ENCODE results near the gene CCDC171. TPM values are rescaled to one million over a fixed set of nuclear protein-coding genes. Genes with fewer than 3 reads are reported as not detected.

Gene CCDC171
- total RNA-seq, 6 experiments from 2014 or later, result 0.42 to 0.80 (median 0.45) TPM

GRCh38 chr9:15622318-15622971, 69.6 kb downstream of the CCDC171 start:
- no peaks in the 10 kb centered on the region for H3K27me3 ChIP-seq
- DNase-seq, result no peak
- ATAC-seq, result no peak

GRCh38 chr9:15635752-15636151, 82.9 kb downstream of the CCDC171 start:
- DNase-seq (no peak), ATAC-seq (no peak)
- TF ChIP-seq CTCF (IDR thresholded peaks at IDR 0.05), result no peak
- no peak for TF ChIP-seq POLR2A (IDR thresholded peaks at IDR 0.05)
- no peaks in the 10 kb centered on the region for H3K27me3 ChIP-seq
- H3K27ac ChIP-seq, result no peak overlapping the region
- intact Hi-C loops (cut with DNase I), result no loop called here
- no peak overlapping the region for H3K4me3 ChIP-seq
- no peaks in the 10 kb centered on the region for H3K36me3 ChIP-seq
- no peaks in the 10 kb centered on the region for H3K4me1 ChIP-seq
- H3K9me3 ChIP-seq, result no peaks in the 10 kb centered on the region
- 75% methylated on average over 1 of the region's 1 CpG for WGBS (ENCODE audit: insufficient coverage, low coverage, low lambda C conversion rate, missing lambda C conversion rate)

More at GRCh38 chr9:15622318-15622971, 69.6 kb downstream of the CCDC171 start:
- intact Hi-C loops (cut with DNase I), result no loop called here
- 16% methylated on average over 1 of the region's 1 CpG for WGBS (ENCODE audit: insufficient coverage, low coverage, low lambda C conversion rate, missing lambda C conversion rate)
- Histone ChIP-seq H3K9me3 (no peaks in the 10 kb centered on the region), H3K27ac (no peak overlapping the region), H3K4me1 (no peaks in the 10 kb centered on the region), H3K4me3 (no peak overlapping the region), H3K36me3 (no peaks in the 10 kb centered on the region)
- TF ChIP-seq POLR2A (IDR thresholded peaks at IDR 0.05) (no peak), CTCF (IDR thresholded peaks at IDR 0.05) (peak in 3 of 4 donors; percentile 35 to 39 (median 35))

- no peak for TF ChIP-seq CTCF (IDR thresholded peaks at IDR 0.05)
- TF ChIP-seq POLR2A (IDR thresholded peaks at IDR 0.05), result no peak
- WGBS (ENCODE audit: insufficient coverage, low coverage, low lambda C conversion rate, missing lambda C conversion rate), result 58% methylated on average over 3 of the region's 3 CpGs
- DNase-seq, result no peak
These were observed 87.3 kb downstream of the CCDC171 start for GRCh38 chr9:15640121-15640520.

GRCh38 chr9:15641291-15641690, 88.4 kb downstream of the CCDC171 start:
- WGBS (ENCODE audit: insufficient coverage, low coverage, low lambda C conversion rate, missing lambda C conversion rate), result 75% methylated on average over 1 of the region's 1 CpG
- no peak for TF ChIP-seq CTCF (IDR thresholded peaks at IDR 0.05)
- no peak for TF ChIP-seq POLR2A (IDR thresholded peaks at IDR 0.05)
- DNase-seq, result no peak
- Histone ChIP-seq H3K9me3 (no peaks in the 10 kb centered on the region), H3K27me3 (no peaks in the 10 kb centered on the region), H3K36me3 (no peaks in the 10 kb centered on the region), H3K4me3 (no peak overlapping the region), H3K4me1 (no peaks in the 10 kb centered on the region), H3K27ac (no peak overlapping the region)
- intact Hi-C loops (cut with DNase I), result no loop called here
- ATAC-seq, result no peak

More at GRCh38 chr9:15640121-15640520, 87.3 kb downstream of the CCDC171 start:
- Histone ChIP-seq H3K27me3 (no peaks in the 10 kb centered on the region), H3K4me1 (no peaks in the 10 kb centered on the region), H3K9me3 (no peaks in the 10 kb centered on the region), H3K36me3 (no peaks in the 10 kb centered on the region), H3K27ac (no peak overlapping the region), H3K4me3 (no peak overlapping the region)
- ATAC-seq, result no peak
- intact Hi-C loops (cut with DNase I), result no loop called here

Measured in right lobe of liver (tissue), 6 donors.